ENCODE measurements around the gene RAPGEF5. TPM values are rescaled to one million over a fixed set of nuclear protein-coding genes. Genes with fewer than 3 reads are reported as not detected.

The RAPGEF5 gene
- total RNA-seq, 1 experiment from 2014 or later = 13.3 TPM

DNA sequence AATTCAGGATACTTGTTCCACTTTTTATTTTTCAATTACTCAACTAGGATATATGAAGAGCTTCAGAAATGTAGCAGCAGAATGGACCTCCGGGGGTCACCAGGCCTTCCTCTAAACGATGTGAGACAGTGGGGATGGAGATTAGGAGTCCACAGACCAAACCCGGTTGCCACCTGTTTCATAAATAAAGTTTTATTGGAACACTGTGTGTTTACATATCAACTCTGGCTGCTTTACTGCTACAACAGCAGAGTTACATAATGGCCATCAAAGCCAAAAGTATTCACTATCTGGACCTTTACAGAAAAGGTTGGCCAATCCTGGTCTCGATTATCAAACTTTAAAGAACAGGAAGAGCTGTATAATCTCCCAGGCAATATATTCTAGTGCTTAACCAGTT lies 30.8 kb downstream of the RAPGEF5 start:
- no peaks in the 10 kb centered on the region; the same call in 1 of the 2 replicates for H3K27me3 ChIP-seq (ENCODE audit: insufficient read depth, low read length)
- H3K4me1 ChIP-seq (ENCODE audit: insufficient read depth, low read length) = peaks cover 13% of the 10 kb centered on the region; the same call in 1 of the 2 replicates
- H4K91ac ChIP-seq (ENCODE audit: insufficient read length, low read depth, low read length) = no peak overlapping the region
- no peak overlapping the region for H4K8ac ChIP-seq (replicated peaks; ENCODE audit: insufficient read length, low read depth, low read length)
- no peak overlapping the region for H2BK5ac ChIP-seq (ENCODE audit: insufficient read length, low read length)
- no peak overlapping the region for H3K56ac ChIP-seq (ENCODE audit: insufficient read length, low read depth, low read length)
- no peak overlapping the region for H3K4ac ChIP-seq (ENCODE audit: low read depth, low read length)
- Mint-ChIP-seq H3K4me3 (no peak overlapping the region), H3K27me3 (ENCODE audit: low read depth) (no peaks in the 10 kb centered on the region), H3K4me1 (peaks cover 37 to 44% of the 10 kb centered on the region in 2 experiments), H3K9me3 (no peaks in the 10 kb centered on the region), H3K36me3 (ENCODE audit: insufficient read depth in 1 of 3, low read depth in 3 of 3) (peaks cover 0 to 2% (median 0%) of the 10 kb centered on the region in 3 experiments; a peak in 1 of 7 replicates), H3K27ac (no peak overlapping the region)
- no peak overlapping the region for H3T11ph ChIP-seq (ENCODE audit: low read length)
- TF ChIP-seq, protein P1, sequence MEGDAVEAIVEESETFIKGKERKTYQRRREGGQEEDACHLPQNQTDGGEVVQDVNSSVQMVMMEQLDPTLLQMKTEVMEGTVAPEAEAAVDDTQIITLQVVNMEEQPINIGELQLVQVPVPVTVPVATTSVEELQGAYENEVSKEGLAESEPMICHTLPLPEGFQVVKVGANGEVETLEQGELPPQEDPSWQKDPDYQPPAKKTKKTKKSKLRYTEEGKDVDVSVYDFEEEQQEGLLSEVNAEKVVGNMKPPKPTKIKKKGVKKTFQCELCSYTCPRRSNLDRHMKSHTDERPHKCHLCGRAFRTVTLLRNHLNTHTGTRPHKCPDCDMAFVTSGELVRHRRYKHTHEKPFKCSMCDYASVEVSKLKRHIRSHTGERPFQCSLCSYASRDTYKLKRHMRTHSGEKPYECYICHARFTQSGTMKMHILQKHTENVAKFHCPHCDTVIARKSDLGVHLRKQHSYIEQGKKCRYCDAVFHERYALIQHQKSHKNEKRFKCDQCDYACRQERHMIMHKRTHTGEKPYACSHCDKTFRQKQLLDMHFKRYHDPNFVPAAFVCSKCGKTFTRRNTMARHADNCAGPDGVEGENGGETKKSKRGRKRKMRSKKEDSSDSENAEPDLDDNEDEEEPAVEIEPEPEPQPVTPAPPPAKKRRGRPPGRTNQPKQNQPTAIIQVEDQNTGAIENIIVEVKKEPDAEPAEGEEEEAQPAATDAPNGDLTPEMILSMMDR (conservative IDR thresholded peaks at IDR 0.05) = no peak
- H4K5ac ChIP-seq (ENCODE audit: insufficient read length, low read depth, low read length) = no peak overlapping the region
- H2BK120ac ChIP-seq (ENCODE audit: low read depth, low read length, poor library complexity, severe bottlenecking) = no peak overlapping the region
- peaks cover 9% of the 10 kb centered on the region; the same call in 1 of the 2 replicates for H3K79me2 ChIP-seq (ENCODE audit: insufficient read depth, low read length)
- no peaks in the 10 kb centered on the region for H3K9me3 ChIP-seq (ENCODE audit: control insufficient read depth, low read depth, low read length)
- no peaks in the 10 kb centered on the region for H3K23me2 ChIP-seq (ENCODE audit: insufficient read length, low read depth, low read length, poor library complexity, severe bottlenecking)
- H2BK15ac ChIP-seq (ENCODE audit: low read depth, low read length) = no peak overlapping the region
- no peak overlapping the region for H2AFZ ChIP-seq (ENCODE audit: low read length)
- no peak overlapping the region for H3K27ac ChIP-seq (ENCODE audit: insufficient read length, low read depth, low read length)
- H3K23ac ChIP-seq (ENCODE audit: insufficient read length, low read depth, low read length) = no peak overlapping the region
- no peak overlapping the region for H2BK12ac ChIP-seq (ENCODE audit: insufficient read length, low read depth, low read length)
- H3K18ac ChIP-seq (ENCODE audit: insufficient read length, low read depth, low read length) = no peak overlapping the region
- no peak overlapping the region for H2AK5ac ChIP-seq (ENCODE audit: insufficient read length, low read length)
- no peak overlapping the region for H3K4me2 ChIP-seq (ENCODE audit: insufficient read depth, insufficient read length, low read length)
- no peaks in the 10 kb centered on the region for H3K79me1 ChIP-seq (ENCODE audit: insufficient read depth, low read depth, low read length, poor library complexity, severe bottlenecking)
- WGBS (ENCODE audit: extremely low coverage, insufficient read length, low lambda C conversion rate) = no CpG with 5 or more reads among the region's 4 CpGs
- no peaks in the 10 kb centered on the region for H4K20me1 ChIP-seq (ENCODE audit: control insufficient read depth, insufficient read depth, insufficient read length)
- no peak overlapping the region for H2BK20ac ChIP-seq (ENCODE audit: low read depth, low read length, poor library complexity, severe bottlenecking)
- DNase-seq = no peak
- no peak overlapping the region for H3K14ac ChIP-seq (ENCODE audit: insufficient read depth, low read length)
- H3K9ac ChIP-seq (ENCODE audit: extremely low read depth, insufficient read length, low read length) = no peak overlapping the region

Data from H9 (cell line).